ENCODE data around the gene IGSF21.

DNA sequence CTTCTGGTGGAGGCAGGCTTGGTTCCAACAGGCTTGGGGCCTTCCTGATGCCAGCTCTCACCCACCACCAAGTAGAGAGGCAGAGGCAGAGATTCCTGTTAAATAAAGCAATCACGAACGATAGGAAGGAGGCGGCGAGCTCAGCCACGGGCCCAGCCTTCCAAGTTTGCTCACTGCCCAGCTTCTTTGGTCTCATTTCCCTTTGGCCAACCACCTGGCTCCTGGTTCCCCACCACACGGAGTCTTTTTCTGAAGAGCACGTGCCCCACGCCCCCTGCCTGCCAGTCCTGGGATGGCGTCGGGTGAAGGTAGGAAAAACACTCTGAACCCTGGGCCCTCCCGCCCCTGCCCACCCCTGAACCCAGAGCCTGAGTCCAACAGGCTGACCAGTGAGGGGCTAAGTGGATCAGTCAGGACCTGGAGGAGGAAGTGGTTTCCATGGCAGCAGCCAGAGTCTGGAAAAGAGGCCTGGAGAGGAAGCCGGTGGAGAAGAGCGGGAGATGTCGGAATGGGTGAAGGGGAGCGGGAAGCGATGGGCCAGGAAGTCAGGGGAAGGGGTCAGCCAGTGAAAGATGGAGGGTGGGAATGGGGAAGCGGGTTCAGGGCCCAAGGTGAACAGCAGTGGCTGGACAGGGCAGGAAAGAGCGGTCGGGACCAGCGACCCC is 214.9 kb downstream of the IGSF21 start:
- TF ChIP-seq EZH2phosphoT487 (IDR thresholded peaks at IDR 0.05; ENCODE audit: low read length) (no peak), EZH2 (optimal IDR thresholded peaks at IDR 0.05; ENCODE audit: low read depth, low read length) (no peak)
- TF ChIP-seq, protein P1, sequence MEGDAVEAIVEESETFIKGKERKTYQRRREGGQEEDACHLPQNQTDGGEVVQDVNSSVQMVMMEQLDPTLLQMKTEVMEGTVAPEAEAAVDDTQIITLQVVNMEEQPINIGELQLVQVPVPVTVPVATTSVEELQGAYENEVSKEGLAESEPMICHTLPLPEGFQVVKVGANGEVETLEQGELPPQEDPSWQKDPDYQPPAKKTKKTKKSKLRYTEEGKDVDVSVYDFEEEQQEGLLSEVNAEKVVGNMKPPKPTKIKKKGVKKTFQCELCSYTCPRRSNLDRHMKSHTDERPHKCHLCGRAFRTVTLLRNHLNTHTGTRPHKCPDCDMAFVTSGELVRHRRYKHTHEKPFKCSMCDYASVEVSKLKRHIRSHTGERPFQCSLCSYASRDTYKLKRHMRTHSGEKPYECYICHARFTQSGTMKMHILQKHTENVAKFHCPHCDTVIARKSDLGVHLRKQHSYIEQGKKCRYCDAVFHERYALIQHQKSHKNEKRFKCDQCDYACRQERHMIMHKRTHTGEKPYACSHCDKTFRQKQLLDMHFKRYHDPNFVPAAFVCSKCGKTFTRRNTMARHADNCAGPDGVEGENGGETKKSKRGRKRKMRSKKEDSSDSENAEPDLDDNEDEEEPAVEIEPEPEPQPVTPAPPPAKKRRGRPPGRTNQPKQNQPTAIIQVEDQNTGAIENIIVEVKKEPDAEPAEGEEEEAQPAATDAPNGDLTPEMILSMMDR (IDR thresholded peaks at IDR 0.05; ENCODE audit: low read length) = peak; percentile 9; the same call in 1 of the 2 replicates
